Ecto neural progenitor cell (in vitro differentiated cells): ENCODE data around the gene RRH.

ENCODE experiments used
- DNase-seq: peaks from one replicate; pipeline ENCODE4 v3.0.0-alpha.2; 2018; ENCODE audit warnings: low spot score

The RRH gene

GRCh38 chr4:109887071-109887470 is 59.3 kb downstream of the RRH start:
- DNase-seq: no peak

GRCh38 chr4:109890076-109890475 is 62.3 kb downstream of the RRH start:
- DNase-seq: no peak
